Central memory CD4-positive, alpha-beta T cell (primary cell): Measurements from ENCODE around the gene EFS.
"Not testable (repeated sequence)": the region's sequence is repeated elsewhere in the genome, so short reads cannot be mapped to it uniquely, and the experiment has no call there.

ENCODE experiments used
- DNase-seq: peaks from one replicate; pipeline ENCODE4 v3.0.0; 2022
- total RNA-seq, 3 experiments: gene quantifications; one replicate each; lab custom pipeline; 2026; lab: John Stamatoyannopoulos, UW

The EFS gene
- total RNA-seq: 0 to 0.07 (median 0) reads per million in 3 experiments

GRCh38 chr14:23365036-23365731, at the start of gene EFS:
Gene EFS, minus strand, starts transcription at chr14:23365172. Its CDS starts 147 bp downstream, at chr14:23365025.
- DNase-seq: no peak

- DNase-seq: no peak
Observed at GRCh38 chr14:23414254-23414653, 49.3 kb upstream of the EFS start.

GRCh38 chr14:23413681-23414080, 48.7 kb upstream of the EFS start:
- DNase-seq: no peak

GRCh38 chr14:23411563-23412525, 46.9 kb upstream of the EFS start:
- DNase-seq: no peak

- DNase-seq: no peak
Observed at GRCh38 chr14:23409966-23410635, 45.1 kb upstream of the EFS start.

GRCh38 chr14:23409475-23409874, 44.5 kb upstream of the EFS start:
- no peak for DNase-seq

- DNase-seq: no peak
Observed at GRCh38 chr14:23408307-23408630, 43.3 kb upstream of the EFS start.

- no peak for DNase-seq
Observed at GRCh38 chr14:23407516-23408306, 42.7 kb upstream of the EFS start, which contains the start of gene MYH6. Gene MYH6, minus strand, starts transcription at chr14:23408273. Its CDS starts 1,050 bp downstream, at chr14:23407223.

GRCh38 chr14:23406725-23407355, 41.9 kb upstream of the EFS start:
- no peak for DNase-seq

GRCh38 chr14:23406244-23406643, 41.3 kb upstream of the EFS start:
- no peak for DNase-seq

- no peak for DNase-seq
Observed at GRCh38 chr14:23405516-23406025, 40.6 kb upstream of the EFS start.

GRCh38 chr14:23405096-23405495, 40.1 kb upstream of the EFS start:
- DNase-seq: no peak

- DNase-seq: no peak
Observed at GRCh38 chr14:23404331-23404900, 39.4 kb upstream of the EFS start.

GRCh38 chr14:23403908-23404307, 38.9 kb upstream of the EFS start:
- DNase-seq: no peak

- no peak for DNase-seq
Observed at GRCh38 chr14:23403139-23403438, 38.1 kb upstream of the EFS start.

GRCh38 chr14:23402296-23403138, 37.5 kb upstream of the EFS start:
- DNase-seq: no peak

- no peak for DNase-seq
Observed at GRCh38 chr14:23401291-23401690, 36.3 kb upstream of the EFS start.

GRCh38 chr14:23400496-23401149, 35.7 kb upstream of the EFS start:
- DNase-seq: not testable (repeated sequence)

- no peak for DNase-seq
Observed at GRCh38 chr14:23399591-23399990, 34.6 kb upstream of the EFS start.

GRCh38 chr14:23399136-23399535, 34.2 kb upstream of the EFS start:
- DNase-seq: no peak
